NB4 (cell line): Measurements from ENCODE around the gene NRGN.

ENCODE experiments used
- CTCF ChIP-seq: IDR thresholded peaks from one replicate; pipeline ENCODE4 v1.5.1; 2012; ENCODE audit warnings: low read depth, low read length
- POLR2A ChIP-seq: IDR thresholded peaks from 2 replicates; pipeline ENCODE4 v1.6.1; 2011; ENCODE audit warnings: mild to moderate bottlenecking; ENCODE audit not compliant: insufficient read length; ENCODE audit errors: extremely low read depth

GRCh38 chr11:124752471-124753102 is 12.8 kb downstream of the NRGN start:
- TF ChIP-seq CTCF = no peak
- TF ChIP-seq POLR2A = no peak
